Testis (tissue), 2 donors: ENCODE results near the gene KRT14.

ENCODE experiments used
- CTCF ChIP-seq, 3 experiments: fragments of 450-650 bp in 2 of 3; fragments of 200-600 bp in 1 of 3; sonication (generic) in 1 of 3; IDR thresholded peaks; one replicate each; pipeline ENCODE4 v1.5.1; 2016 to 2019; ENCODE audit warnings: antibody characterized with exemption in 3 of 3, mild to moderate bottlenecking in 2 of 3, moderate library complexity in 1 of 3
- POLR2A ChIP-seq: fragments of 450-650 bp; IDR thresholded peaks from one replicate; pipeline ENCODE4 v1.6.1; 2017; ENCODE audit warnings: antibody characterized with exemption, mild to moderate bottlenecking, moderate library complexity

- TF ChIP-seq CTCF (IDR thresholded peaks at IDR 0.05) (no peak), POLR2A (no peak)
Measured at GRCh38 chr17:41635121-41636097, 48.7 kb upstream of the KRT14 start.
